NT2/D1 (cell line): ENCODE measurements around the gene NOCT.
"Not testable (repeated sequence)": the region's sequence is repeated elsewhere in the genome, so short reads cannot be mapped to it uniquely, and the experiment has no call there.

ENCODE experiments used
- DNase-seq: peaks from one replicate; pipeline ENCODE4 v3.0.0-alpha.2; 2011; ENCODE audit warnings: low read depth, low spot score
- H3K27me3 ChIP-seq: 2 replicates; pipeline ENCODE4 v1.6.0; 2011; ENCODE audit warnings: mild to moderate bottlenecking; ENCODE audit not compliant: insufficient read length, insufficient read depth
- H3K36me3 ChIP-seq: 2 replicates; pipeline ENCODE4 v1.6.1; 2011; ENCODE audit warnings: mild to moderate bottlenecking, low read length, mixed read lengths; ENCODE audit not compliant: insufficient read depth, insufficient read length
- H3K4me1 ChIP-seq: 2 replicates; pipeline ENCODE4 v1.5.1; 2011; ENCODE audit not compliant: insufficient read depth, insufficient read length
- H3K4me3 ChIP-seq: 2 replicates; pipeline ENCODE4 v1.5.1; 2011; ENCODE audit warnings: low read depth; ENCODE audit not compliant: insufficient read length
- H3K9ac ChIP-seq: 2 replicates; pipeline ENCODE4 v1.6.0; 2011; ENCODE audit warnings: low read depth; ENCODE audit not compliant: insufficient read length
- H3K9me3 ChIP-seq: 2 replicates; pipeline ENCODE4 v1.5.1; 2011; ENCODE audit warnings: mild to moderate bottlenecking, low read length; ENCODE audit not compliant: insufficient read depth
- SUZ12 ChIP-seq: IDR thresholded peaks from 2 replicates; pipeline ENCODE4 v1.6.1; 2011; ENCODE audit not compliant: insufficient read length, insufficient read depth; ENCODE audit errors: extremely low read depth
- YY1 ChIP-seq: IDR thresholded peaks from 2 replicates; pipeline ENCODE4 v1.6.1; 2011; ENCODE audit not compliant: insufficient read length, insufficient read depth
- ZNF274 ChIP-seq: IDR thresholded peaks from 2 replicates; pipeline ENCODE4 v1.6.1; 2011; ENCODE audit warnings: mild to moderate bottlenecking, low read depth, low read length

Gene NOCT

GRCh38 chr4:139054791-139055505 is 39.4 kb downstream of the NOCT start:
- H3K27me3 ChIP-seq: no peaks in the 10 kb centered on the region
- H3K4me3 ChIP-seq: no peak overlapping the region
- no peaks in the 10 kb centered on the region for H3K9me3 ChIP-seq
- TF ChIP-seq ZNF274: no peak
- TF ChIP-seq YY1: no peak
- TF ChIP-seq SUZ12: no peak
- H3K36me3 ChIP-seq: peaks cover 28% of the 10 kb centered on the region
- no peak overlapping the region for H3K9ac ChIP-seq
- H3K4me1 ChIP-seq: no peaks in the 10 kb centered on the region
- DNase-seq: no peak

- not testable (repeated sequence) for H3K27me3 ChIP-seq, H3K9ac ChIP-seq, H3K9me3 ChIP-seq, H3K4me3 ChIP-seq, DNase-seq, H3K4me1 ChIP-seq
- H3K36me3 ChIP-seq: peaks cover 36% of the 10 kb centered on the region
These were observed 43.4 kb downstream of the NOCT start for GRCh38 chr4:139059026-139059425.

- H3K9ac ChIP-seq: no peak overlapping the region
- no peaks in the 10 kb centered on the region for H3K9me3 ChIP-seq
- peaks cover 41% of the 10 kb centered on the region for H3K36me3 ChIP-seq
- H3K4me3 ChIP-seq: no peak overlapping the region
- no peak for DNase-seq
- no peak for TF ChIP-seq ZNF274
- no peak for TF ChIP-seq SUZ12
- TF ChIP-seq YY1: no peak
- H3K27me3 ChIP-seq: no peaks in the 10 kb centered on the region
- H3K4me1 ChIP-seq: no peaks in the 10 kb centered on the region
These were observed 45.0 kb downstream of the NOCT start for GRCh38 chr4:139060591-139060990.

GRCh38 chr4:139076016-139076744 is 60.6 kb downstream of the NOCT start:
- DNase-seq: no peak
- no peaks in the 10 kb centered on the region for H3K4me1 ChIP-seq
- H3K9ac ChIP-seq: no peak overlapping the region
- no peak overlapping the region for H3K4me3 ChIP-seq
- no peaks in the 10 kb centered on the region for H3K9me3 ChIP-seq
- TF ChIP-seq YY1 (no peak), SUZ12 (no peak), ZNF274 (no peak)
- H3K36me3 ChIP-seq: peaks cover 21% of the 10 kb centered on the region
- no peaks in the 10 kb centered on the region for H3K27me3 ChIP-seq

GRCh38 chr4:139077567-139078355 is 62.2 kb downstream of the NOCT start:
- Histone ChIP-seq H3K9ac (no peak overlapping the region), H3K4me3 (no peak overlapping the region), H3K27me3 (no peaks in the 10 kb centered on the region), H3K36me3 (peaks cover 9% of the 10 kb centered on the region), H3K9me3 (no peaks in the 10 kb centered on the region), H3K4me1 (no peaks in the 10 kb centered on the region)
- DNase-seq: no peak
- no peak for TF ChIP-seq YY1
- no peak for TF ChIP-seq SUZ12
- TF ChIP-seq ZNF274: no peak

GRCh38 chr4:139078926-139079325 is 63.3 kb downstream of the NOCT start:
- H3K9ac ChIP-seq: no peak overlapping the region
- no peaks in the 10 kb centered on the region for H3K27me3 ChIP-seq
- H3K9me3 ChIP-seq: no peaks in the 10 kb centered on the region
- TF ChIP-seq YY1 (no peak), SUZ12 (no peak), ZNF274 (no peak)
- no peak overlapping the region for H3K4me3 ChIP-seq
- no peaks in the 10 kb centered on the region for H3K4me1 ChIP-seq
- no peak for DNase-seq
- H3K36me3 ChIP-seq: peaks cover 4% of the 10 kb centered on the region
